ENCODE measurements around the gene CDC16.

The CDC16 gene

GRCh38 chr13:114314074-114314912 is 79.6 kb downstream of the CDC16 start, which contains the start of gene CHAMP1 (continued):
- TF ChIP-seq ZBTB20 (tag by site-specific recombination; IDR thresholded peaks at IDR 0.05) (peak; percentile 73), ZNF362 (tag by site-specific recombination; IDR thresholded peaks at IDR 0.05) (no peak), OVOL3 (tag by site-specific recombination; IDR thresholded peaks at IDR 0.05) (no peak), ZNF645 (tag by site-specific recombination; IDR thresholded peaks at IDR 0.05) (no peak), ZNF768 (tag by site-specific recombination; IDR thresholded peaks at IDR 0.05) (no peak), ZNF132 (tag by site-specific recombination; IDR thresholded peaks at IDR 0.05; ENCODE audit: borderline replicate concordance) (no peak), ZNF677 (tag by site-specific recombination; IDR thresholded peaks at IDR 0.05) (no peak), ZNF747 (tag by site-specific recombination; IDR thresholded peaks at IDR 0.05) (no peak), MZF1 (tag by site-specific recombination; IDR thresholded peaks at IDR 0.05; ENCODE audit: borderline replicate concordance) (no peak), ZNF169 (tag by site-specific recombination; IDR thresholded peaks at IDR 0.05) (no peak), CTCF (tag by site-specific recombination; IDR thresholded peaks at IDR 0.05) (no peak), ZNF473 (tag by site-specific recombination; IDR thresholded peaks at IDR 0.05) (no peak), AEBP2 (tag by site-specific recombination; IDR thresholded peaks at IDR 0.05; ENCODE audit: borderline replicate concordance) (no peak), ZNF138 (tag by site-specific recombination; IDR thresholded peaks at IDR 0.05; ENCODE audit: borderline replicate concordance) (no peak), ZNF214 (tag by site-specific recombination; IDR thresholded peaks at IDR 0.05; ENCODE audit: borderline replicate concordance) (no peak), ZNF623 (tag by site-specific recombination; IDR thresholded peaks at IDR 0.05) (no peak), KLF7 (tag by site-specific recombination; IDR thresholded peaks at IDR 0.05; ENCODE audit: borderline replicate concordance) (no peak), ZNF280C (tag by site-specific recombination; IDR thresholded peaks at IDR 0.05) (no peak), ZBTB10 (tag by site-specific recombination; IDR thresholded peaks at IDR 0.05) (no peak), HOXA7 (CRISPR knock-in tag; IDR thresholded peaks at IDR 0.05; ENCODE audit: borderline replicate concordance) (no peak), ZNF560 (tag by site-specific recombination; IDR thresholded peaks at IDR 0.05; ENCODE audit: borderline replicate concordance) (no peak), ZNF146 (tag by site-specific recombination; IDR thresholded peaks at IDR 0.05) (no peak), MEIS1 (CRISPR knock-in tag; IDR thresholded peaks at IDR 0.05; ENCODE audit: borderline replicate concordance) (no peak), ZBTB49 (tag by site-specific recombination; IDR thresholded peaks at IDR 0.05; ENCODE audit: low read depth) (no peak), ZNF274 (IDR thresholded peaks at IDR 0.05; ENCODE audit: low read length) (no peak), ZNF274 (tag by site-specific recombination; IDR thresholded peaks at IDR 0.05; ENCODE audit: borderline replicate concordance) (no peak)
